Ovary (tissue), 3 donors: ENCODE measurements around the gene ROBO4.

Source experiments
- CTCF ChIP-seq, 3 donors: fragments of 450-650 bp in 2 of 3; fragments of 200-600 bp in 1 of 3; IDR thresholded peaks; one replicate each; pipeline versions ENCODE4 v1.5.1 to v1.8.0; 2016 to 2022; ENCODE audit warnings: antibody characterized with exemption in 3 of 3, mild to moderate bottlenecking in 1 of 3
- POLR2A ChIP-seq: fragments of 450-650 bp; IDR thresholded peaks from one replicate; pipeline ENCODE4 v1.6.1; 2017; ENCODE audit warnings: antibody characterized with exemption, mild to moderate bottlenecking, moderate library complexity
- donor health status: DM: no; HTN: no; CAD: no.

- TF ChIP-seq POLR2A (no peak), CTCF (IDR thresholded peaks at IDR 0.05) (no peak)
Observed at GRCh38 chr11:124863137-124863825, 34.4 kb downstream of the ROBO4 start.
